ENCODE data around the gene RIMBP2. TPM values are rescaled to one million over a fixed set of nuclear protein-coding genes. Genes with fewer than 3 reads are reported as not detected.

RIMBP2 gene
- total RNA-seq, 1 donor from 2014 or later, result 0.25 TPM

DNA sequence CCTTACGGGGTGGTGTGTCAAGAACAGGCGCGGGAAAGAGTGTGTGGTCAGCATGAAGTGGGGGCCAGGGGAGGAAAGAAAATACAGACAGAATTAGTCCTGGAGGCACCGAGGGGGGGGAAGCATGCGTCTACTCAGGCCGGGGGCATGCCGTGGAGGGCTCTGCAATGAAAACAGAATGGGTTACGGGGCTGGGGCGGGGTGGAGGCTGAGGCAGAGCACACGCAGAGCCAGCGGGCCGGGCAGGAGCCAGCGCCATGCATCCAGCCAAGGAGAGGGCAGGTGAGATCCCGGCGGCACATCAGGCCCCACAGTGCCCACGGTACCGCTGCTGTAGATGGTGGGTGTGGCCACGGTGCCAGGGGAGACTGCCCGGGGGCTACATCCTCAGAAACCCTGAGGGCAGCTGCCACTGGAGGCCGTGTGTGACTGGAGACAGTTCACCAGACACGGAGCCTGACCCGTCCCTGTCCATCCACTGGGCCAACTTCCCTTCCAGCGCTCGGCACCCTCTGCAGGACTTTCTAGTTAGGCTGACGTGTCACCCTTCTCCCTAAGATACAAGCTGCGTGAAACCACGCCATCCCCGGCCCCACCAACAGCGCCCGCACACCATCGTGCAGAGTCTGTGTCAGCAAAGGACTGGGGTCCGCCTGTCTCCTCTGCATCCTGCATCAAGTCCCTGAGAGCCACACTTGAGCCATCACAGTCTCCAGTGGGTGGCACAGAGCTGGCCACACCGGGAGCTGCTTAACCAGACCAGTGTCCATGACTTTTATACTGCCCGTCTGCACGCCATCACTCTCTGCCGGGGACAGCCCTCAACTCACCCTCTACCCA, 291.0 kb downstream of the RIMBP2 start:
- no peak for TF ChIP-seq POLR2A (IDR thresholded peaks at IDR 0.05)
- TF ChIP-seq POLR2AphosphoS5 (IDR thresholded peaks at IDR 0.05; ENCODE audit: insufficient read depth in 1 of 2, low read depth in 1 of 2), result no peak
- TF ChIP-seq, protein P1, sequence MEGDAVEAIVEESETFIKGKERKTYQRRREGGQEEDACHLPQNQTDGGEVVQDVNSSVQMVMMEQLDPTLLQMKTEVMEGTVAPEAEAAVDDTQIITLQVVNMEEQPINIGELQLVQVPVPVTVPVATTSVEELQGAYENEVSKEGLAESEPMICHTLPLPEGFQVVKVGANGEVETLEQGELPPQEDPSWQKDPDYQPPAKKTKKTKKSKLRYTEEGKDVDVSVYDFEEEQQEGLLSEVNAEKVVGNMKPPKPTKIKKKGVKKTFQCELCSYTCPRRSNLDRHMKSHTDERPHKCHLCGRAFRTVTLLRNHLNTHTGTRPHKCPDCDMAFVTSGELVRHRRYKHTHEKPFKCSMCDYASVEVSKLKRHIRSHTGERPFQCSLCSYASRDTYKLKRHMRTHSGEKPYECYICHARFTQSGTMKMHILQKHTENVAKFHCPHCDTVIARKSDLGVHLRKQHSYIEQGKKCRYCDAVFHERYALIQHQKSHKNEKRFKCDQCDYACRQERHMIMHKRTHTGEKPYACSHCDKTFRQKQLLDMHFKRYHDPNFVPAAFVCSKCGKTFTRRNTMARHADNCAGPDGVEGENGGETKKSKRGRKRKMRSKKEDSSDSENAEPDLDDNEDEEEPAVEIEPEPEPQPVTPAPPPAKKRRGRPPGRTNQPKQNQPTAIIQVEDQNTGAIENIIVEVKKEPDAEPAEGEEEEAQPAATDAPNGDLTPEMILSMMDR (IDR thresholded peaks at IDR 0.05), result no peak
- Histone ChIP-seq H3K4me1 (no peaks in the 10 kb centered on the region), H3K9me3 (no peaks in the 10 kb centered on the region), H3K36me3 (no peaks in the 10 kb centered on the region), H3K4me3 (no peak overlapping the region), H3K27ac (no peak overlapping the region), H3K27me3 (no peaks in the 10 kb centered on the region)
- intact Hi-C loops (cut with DNase I), result no loop called here
- DNase-seq (ENCODE audit: extremely low spot score in 2 of 2), result peak; percentile 84 to 85

DNA sequence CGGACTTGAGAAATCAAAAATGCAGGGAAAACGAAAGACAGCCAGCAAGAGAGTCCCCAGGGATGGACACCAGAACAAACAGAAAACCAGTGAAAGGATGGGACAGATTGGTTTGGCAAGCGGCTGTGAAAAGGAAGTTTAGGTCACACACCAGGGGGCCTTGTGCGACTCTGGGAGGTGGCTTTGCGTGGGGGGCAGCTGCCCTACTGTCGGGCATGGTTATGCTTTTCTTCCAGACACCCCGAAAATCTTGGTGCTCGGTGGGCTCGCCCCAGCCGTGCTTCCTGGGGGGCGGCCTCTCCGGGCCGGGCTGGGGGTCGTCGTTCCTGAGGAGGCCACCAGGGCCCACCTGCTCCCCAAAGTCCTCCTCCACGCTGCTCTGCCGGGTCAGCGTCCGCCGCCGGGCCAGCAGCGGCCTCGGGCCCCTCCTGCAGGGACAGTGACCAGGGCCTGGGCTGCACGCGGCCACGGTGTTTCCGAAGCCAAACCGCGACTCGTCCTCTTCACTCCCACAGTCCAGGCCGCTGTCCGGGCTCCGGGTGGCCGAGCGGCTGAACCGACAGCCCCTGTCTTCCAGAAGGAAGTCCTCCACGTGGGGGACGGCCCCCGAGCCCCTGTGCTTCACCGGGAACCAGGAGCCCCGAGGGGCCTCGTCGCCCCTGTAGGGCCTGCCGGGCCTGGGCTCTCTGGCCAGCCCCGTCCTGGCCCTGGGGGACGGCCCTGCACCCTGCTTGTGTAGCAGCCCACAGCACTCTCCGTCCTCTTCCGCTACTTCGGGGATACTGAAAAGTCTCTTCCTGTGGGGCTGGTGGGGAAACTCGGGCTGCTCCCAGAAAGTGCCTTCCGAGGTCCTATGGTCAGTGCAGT, 291.9 kb downstream of the RIMBP2 start:
- peak; percentile 65 to 74 for DNase-seq (ENCODE audit: extremely low spot score in 2 of 2)

DNA sequence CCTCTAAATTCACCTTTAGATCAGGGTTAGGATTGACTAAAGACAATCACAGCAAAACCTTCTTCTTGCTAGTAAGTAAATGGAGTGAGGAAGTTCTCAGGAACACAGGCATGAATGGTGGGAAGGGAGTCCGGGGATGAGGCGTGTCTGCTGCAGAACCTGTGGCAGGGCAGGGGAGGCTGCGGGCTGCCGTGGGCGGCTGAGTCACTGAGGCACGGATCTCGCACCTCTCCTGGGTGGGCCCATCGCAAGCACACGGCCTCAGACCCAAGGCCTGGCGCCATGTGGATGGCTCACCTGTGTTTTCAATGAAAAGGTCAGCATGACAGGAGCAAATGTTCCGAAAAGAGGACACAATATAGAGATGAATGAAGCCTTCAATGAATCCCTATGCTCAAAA, 293.0 kb downstream of the RIMBP2 start:
- no peaks in the 10 kb centered on the region for H3K9me3 ChIP-seq
- intact Hi-C loops (cut with DNase I), result no loop called here
- no peak overlapping the region for H3K27ac ChIP-seq
- no peaks in the 10 kb centered on the region for H3K36me3 ChIP-seq
- TF ChIP-seq POLR2A (IDR thresholded peaks at IDR 0.05), result no peak
- TF ChIP-seq, protein P1 (IDR thresholded peaks at IDR 0.05), result no peak
- no peak for TF ChIP-seq POLR2AphosphoS5 (IDR thresholded peaks at IDR 0.05; ENCODE audit: insufficient read depth in 1 of 2, low read depth in 1 of 2)
- H3K27me3 ChIP-seq, result no peaks in the 10 kb centered on the region
- DNase-seq (ENCODE audit: extremely low spot score in 2 of 2), result peak; percentile 52 to 77
- H3K4me1 ChIP-seq, result no peaks in the 10 kb centered on the region
- H3K4me3 ChIP-seq, result no peak overlapping the region

More for the DNA sequence above, 291.9 kb downstream of the RIMBP2 start:
- intact Hi-C loops (cut with DNase I), result no loop called here
- Histone ChIP-seq H3K27ac (no peak overlapping the region), H3K4me1 (no peaks in the 10 kb centered on the region), H3K36me3 (no peaks in the 10 kb centered on the region), H3K9me3 (no peaks in the 10 kb centered on the region), H3K27me3 (no peaks in the 10 kb centered on the region), H3K4me3 (no peak overlapping the region)
- TF ChIP-seq POLR2AphosphoS5 (IDR thresholded peaks at IDR 0.05; ENCODE audit: insufficient read depth in 1 of 2, low read depth in 1 of 2), result no peak
- no peak for TF ChIP-seq POLR2A (IDR thresholded peaks at IDR 0.05)
- TF ChIP-seq, protein P1 (IDR thresholded peaks at IDR 0.05), result no peak

DNA sequence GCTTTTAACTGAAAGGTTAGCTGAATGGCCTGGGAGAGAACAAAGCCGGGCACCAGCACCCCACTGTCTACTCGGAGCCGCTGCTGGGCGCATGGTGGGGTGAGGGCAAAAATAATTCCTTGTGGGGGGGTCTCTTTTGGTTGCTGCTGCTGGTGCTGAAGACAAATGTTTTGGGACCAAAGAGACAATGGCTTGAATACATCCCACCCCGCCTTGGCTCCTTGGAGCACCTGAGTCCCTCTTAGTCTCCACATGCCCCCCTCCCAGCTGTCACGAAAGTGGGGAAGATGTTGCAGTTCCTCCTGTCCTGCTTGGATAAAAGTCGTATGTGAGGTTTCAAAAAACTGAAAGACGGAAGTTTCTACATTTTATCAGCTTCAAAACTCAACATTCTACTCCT, 293.4 kb downstream of the RIMBP2 start:
- no peaks in the 10 kb centered on the region for H3K36me3 ChIP-seq
- H3K4me1 ChIP-seq, result no peaks in the 10 kb centered on the region
- H3K27me3 ChIP-seq, result no peaks in the 10 kb centered on the region
- H3K4me3 ChIP-seq, result no peak overlapping the region
- no peaks in the 10 kb centered on the region for H3K9me3 ChIP-seq
- peak; percentile 40 to 81 for DNase-seq (ENCODE audit: extremely low spot score in 2 of 2)
- no peak for TF ChIP-seq POLR2A (IDR thresholded peaks at IDR 0.05)
- TF ChIP-seq POLR2AphosphoS5 (IDR thresholded peaks at IDR 0.05; ENCODE audit: insufficient read depth in 1 of 2, low read depth in 1 of 2), result no peak
- TF ChIP-seq, protein P1 (IDR thresholded peaks at IDR 0.05), result no peak
- intact Hi-C loops (cut with DNase I), result no loop called here
- H3K27ac ChIP-seq, result no peak overlapping the region

All from vagina (tissue), 2 donors.